ENCODE results near the gene PCA3. TPM values are rescaled to one million over a fixed set of nuclear protein-coding genes. Genes with fewer than 3 reads are reported as not detected.

PCA3 gene
- total and polyA plus RNA-seq, 10 of the 15 experiments (the other 5 are each of a cell fraction or from before 2014, with no cell fraction given), result 0.05 TPM; not detected in 9

DNA sequence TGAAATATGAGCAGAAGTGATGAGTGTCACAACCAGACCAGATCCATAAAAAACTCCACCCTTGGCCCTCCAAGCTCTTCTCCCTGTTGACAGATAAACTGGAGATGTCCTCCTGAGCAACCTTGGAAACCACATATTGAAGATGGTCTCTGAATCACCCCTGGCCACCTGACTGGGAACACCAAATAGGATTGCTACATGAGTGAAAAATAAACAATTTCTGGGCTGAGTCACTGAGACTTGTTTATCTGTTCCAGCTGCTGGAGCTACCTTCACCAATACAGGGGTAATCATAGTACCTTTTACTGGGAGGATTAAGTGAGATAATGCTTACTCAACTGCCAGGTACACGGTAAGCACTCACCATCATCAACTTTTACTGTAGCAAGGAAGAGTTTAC, 53.3 kb downstream of the PCA3 start (continued):
- TF ChIP-seq, protein P1, sequence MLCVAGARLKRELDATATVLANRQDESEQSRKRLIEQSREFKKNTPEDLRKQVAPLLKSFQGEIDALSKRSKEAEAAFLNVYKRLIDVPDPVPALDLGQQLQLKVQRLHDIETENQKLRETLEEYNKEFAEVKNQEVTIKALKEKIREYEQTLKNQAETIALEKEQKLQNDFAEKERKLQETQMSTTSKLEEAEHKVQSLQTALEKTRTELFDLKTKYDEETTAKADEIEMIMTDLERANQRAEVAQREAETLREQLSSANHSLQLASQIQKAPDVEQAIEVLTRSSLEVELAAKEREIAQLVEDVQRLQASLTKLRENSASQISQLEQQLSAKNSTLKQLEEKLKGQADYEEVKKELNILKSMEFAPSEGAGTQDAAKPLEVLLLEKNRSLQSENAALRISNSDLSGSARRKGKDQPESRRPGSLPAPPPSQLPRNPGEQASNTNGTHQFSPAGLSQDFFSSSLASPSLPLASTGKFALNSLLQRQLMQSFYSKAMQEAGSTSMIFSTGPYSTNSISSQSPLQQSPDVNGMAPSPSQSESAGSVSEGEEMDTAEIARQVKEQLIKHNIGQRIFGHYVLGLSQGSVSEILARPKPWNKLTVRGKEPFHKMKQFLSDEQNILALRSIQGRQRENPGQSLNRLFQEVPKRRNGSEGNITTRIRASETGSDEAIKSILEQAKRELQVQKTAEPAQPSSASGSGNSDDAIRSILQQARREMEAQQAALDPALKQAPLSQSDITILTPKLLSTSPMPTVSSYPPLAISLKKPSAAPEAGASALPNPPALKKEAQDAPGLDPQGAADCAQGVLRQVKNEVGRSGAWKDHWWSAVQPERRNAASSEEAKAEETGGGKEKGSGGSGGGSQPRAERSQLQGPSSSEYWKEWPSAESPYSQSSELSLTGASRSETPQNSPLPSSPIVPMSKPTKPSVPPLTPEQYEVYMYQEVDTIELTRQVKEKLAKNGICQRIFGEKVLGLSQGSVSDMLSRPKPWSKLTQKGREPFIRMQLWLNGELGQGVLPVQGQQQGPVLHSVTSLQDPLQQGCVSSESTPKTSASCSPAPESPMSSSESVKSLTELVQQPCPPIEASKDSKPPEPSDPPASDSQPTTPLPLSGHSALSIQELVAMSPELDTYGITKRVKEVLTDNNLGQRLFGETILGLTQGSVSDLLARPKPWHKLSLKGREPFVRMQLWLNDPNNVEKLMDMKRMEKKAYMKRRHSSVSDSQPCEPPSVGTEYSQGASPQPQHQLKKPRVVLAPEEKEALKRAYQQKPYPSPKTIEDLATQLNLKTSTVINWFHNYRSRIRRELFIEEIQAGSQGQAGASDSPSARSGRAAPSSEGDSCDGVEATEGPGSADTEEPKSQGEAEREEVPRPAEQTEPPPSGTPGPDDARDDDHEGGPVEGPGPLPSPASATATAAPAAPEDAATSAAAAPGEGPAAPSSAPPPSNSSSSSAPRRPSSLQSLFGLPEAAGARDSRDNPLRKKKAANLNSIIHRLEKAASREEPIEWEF (IDR thresholded peaks at IDR 0.05; ENCODE audit: insufficient replicate concordance, low read depth, low read length), result no peak
- TF ChIP-seq TBL1XR1 (IDR thresholded peaks at IDR 0.05; ENCODE audit: low read depth, low read length), result no peak

DNA sequence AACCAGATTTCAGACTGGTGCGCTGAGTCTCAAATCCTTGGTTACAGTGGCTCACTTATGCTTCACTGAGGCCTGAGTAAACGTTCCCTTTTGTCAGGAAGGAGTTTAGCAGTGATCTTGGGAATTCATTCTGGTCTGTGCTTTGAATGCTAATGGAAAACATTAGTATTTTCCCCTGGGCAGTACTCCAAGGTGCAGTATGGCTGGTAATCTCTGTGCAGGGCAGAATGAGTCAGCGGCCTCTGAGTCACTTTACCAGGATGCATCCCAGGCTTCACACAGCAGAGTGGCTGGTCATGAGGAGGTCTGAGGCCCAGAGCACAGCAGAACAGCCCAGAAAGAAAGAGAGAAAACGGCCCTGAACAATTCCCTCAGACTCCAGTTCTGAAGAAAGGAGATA, 54.0 kb downstream of the PCA3 start:
- Histone ChIP-seq H3K4me3 (no peak overlapping the region), H3K36me3 (ENCODE audit: control insufficient read depth in 2 of 2, insufficient read depth in 2 of 2, low read length in 1 of 2) (no peaks in the 10 kb centered on the region), H3K4me2 (ENCODE audit: control insufficient read depth, insufficient read depth) (no peak overlapping the region), H4K20me1 (ENCODE audit: control insufficient read depth, insufficient read depth) (no peaks in the 10 kb centered on the region), H3K27ac (ENCODE audit: control insufficient read depth, insufficient read depth) (no peak overlapping the region), H3K79me2 (ENCODE audit: control insufficient read depth, insufficient read depth, low read length) (no peaks in the 10 kb centered on the region), H2AFZ (ENCODE audit: control insufficient read depth, low read depth, low read length) (no peak overlapping the region), H3K4me1 (ENCODE audit: control insufficient read depth, insufficient read depth, low read length) (no peaks in the 10 kb centered on the region), H3K9ac (ENCODE audit: control insufficient read depth, insufficient read depth, low read length) (no peak overlapping the region), H3K9me3 (replicated peaks; ENCODE audit: control insufficient read depth, insufficient read depth, low read length) (no peaks in the 10 kb centered on the region), H3K27me3 (replicated peaks in 1 of 2; ENCODE audit: control insufficient read depth in 2 of 2, insufficient read depth in 2 of 2, low read length in 1 of 2) (no peaks in the 10 kb centered on the region)
- no peak for ATAC-seq
- ChIA-PET POLR2A (no interaction called here), RAD21 (ENCODE audit: unreplicated experiment) (no interaction called here), SMC1A (ENCODE audit: uncharacterized antibody, unreplicated experiment) (no interaction called here), CTCF (no interaction called here)
- in situ Hi-C loops (cut with MboI), result loop anchor here (25.0 kb wide), 1 partner anchor 344 kb away; no protein-coding TSS in a partner anchor
- TF ChIP-seq, protein P2, sequence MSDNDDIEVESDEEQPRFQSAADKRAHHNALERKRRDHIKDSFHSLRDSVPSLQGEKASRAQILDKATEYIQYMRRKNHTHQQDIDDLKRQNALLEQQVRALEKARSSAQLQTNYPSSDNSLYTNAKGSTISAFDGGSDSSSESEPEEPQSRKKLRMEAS (IDR thresholded peaks at IDR 0.05; ENCODE audit: low read depth, low read length), result no peak
- TF ChIP-seq RCOR1 (conservative IDR thresholded peaks at IDR 0.05; ENCODE audit: low read depth, low read length), result no peak
- no peak for TF ChIP-seq IKZF2 (IDR thresholded peaks at IDR 0.05)
- TF ChIP-seq, protein P3, sequence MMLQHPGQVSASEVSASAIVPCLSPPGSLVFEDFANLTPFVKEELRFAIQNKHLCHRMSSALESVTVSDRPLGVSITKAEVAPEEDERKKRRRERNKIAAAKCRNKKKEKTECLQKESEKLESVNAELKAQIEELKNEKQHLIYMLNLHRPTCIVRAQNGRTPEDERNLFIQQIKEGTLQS (IDR thresholded peaks at IDR 0.05; ENCODE audit: borderline replicate concordance, extremely low read depth, low read depth, low read length), result no peak
- TF ChIP-seq ZZZ3 (IDR thresholded peaks at IDR 0.05; ENCODE audit: control insufficient read depth, insufficient read length, low read depth), result no peak
- TF ChIP-seq TARDBP (IDR thresholded peaks at IDR 0.05; ENCODE audit: borderline replicate concordance), result no peak
- FAIRE-seq, result no peak
- intact Hi-C loops (cut with micrococcal nuclease; ENCODE audit: unreplicated experiment), result no loop called here
- no peak for DNase-seq (ENCODE audit: low read depth, low spot score)
- no TSS peak for BruUV-seq (replicated peaks)
- 38% methylated on average over 4 of the region's 4 CpGs for WGBS (ENCODE audit: insufficient coverage, insufficient replicate concordance, low lambda C conversion rate, missing lambda C conversion rate)

Data from GM12878 (cell line).